HG03521 (cell line): Measurements from ENCODE around the gene ELF3.
"Not testable (repeated sequence)": the region's sequence is repeated elsewhere in the genome, so short reads cannot be mapped to it uniquely, and the experiment has no call there.

Source experiments
- ATAC-seq: cut with Tn5 transposase; IDR thresholded peaks from one replicate; pipeline ENCODE4 v1.9.1; 2021; ENCODE audit warnings: mild to moderate bottlenecking, moderate library complexity; ENCODE audit not compliant: unreplicated experiment

The ELF3 gene

GRCh38 chr1:202034149-202034682 is 23.8 kb downstream of the ELF3 start:
- ATAC-seq = no peak

- ATAC-seq = no peak
These were observed 24.5 kb downstream of the ELF3 start for GRCh38 chr1:202034683-202035462.

GRCh38 chr1:202036595-202037387 is 26.4 kb downstream of the ELF3 start:
- no peak for ATAC-seq

GRCh38 chr1:202037706-202038296 is 27.4 kb downstream of the ELF3 start:
- no peak for ATAC-seq

DNA sequence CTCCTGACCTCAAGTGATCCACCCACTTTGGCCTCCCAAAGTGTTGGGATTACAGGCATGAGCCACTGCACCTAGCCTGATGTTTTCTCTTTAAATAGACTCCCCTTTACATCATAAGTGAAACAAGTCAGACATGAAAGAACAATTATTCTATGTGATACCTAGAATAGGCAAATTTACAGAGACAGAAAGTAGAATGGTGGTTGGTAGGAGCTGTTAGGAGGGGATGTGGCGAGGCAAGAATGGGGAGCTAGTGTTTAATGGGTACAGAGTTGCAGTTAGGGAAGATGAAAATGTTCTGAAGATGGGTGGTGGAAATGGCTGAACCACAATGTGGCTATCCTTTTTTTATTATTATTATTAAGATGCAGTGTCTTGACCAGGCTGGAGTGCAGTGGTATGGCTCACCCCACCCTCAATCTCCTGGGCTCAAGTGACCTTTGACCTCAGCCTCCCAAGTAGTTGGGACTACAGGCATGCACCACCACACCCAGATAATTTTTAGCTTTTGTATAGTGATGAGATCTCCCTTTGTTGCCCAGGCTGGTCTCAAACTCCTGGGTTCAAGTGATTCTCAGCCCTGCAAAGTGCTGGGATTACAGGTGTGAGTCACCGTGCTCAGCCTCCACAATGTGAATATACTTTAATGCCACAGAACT is 28.4 kb downstream of the ELF3 start:
- ATAC-seq = peak; percentile 64

- no peak for ATAC-seq
These were observed 35.3 kb downstream of the ELF3 start for GRCh38 chr1:202045705-202046104.

DNA sequence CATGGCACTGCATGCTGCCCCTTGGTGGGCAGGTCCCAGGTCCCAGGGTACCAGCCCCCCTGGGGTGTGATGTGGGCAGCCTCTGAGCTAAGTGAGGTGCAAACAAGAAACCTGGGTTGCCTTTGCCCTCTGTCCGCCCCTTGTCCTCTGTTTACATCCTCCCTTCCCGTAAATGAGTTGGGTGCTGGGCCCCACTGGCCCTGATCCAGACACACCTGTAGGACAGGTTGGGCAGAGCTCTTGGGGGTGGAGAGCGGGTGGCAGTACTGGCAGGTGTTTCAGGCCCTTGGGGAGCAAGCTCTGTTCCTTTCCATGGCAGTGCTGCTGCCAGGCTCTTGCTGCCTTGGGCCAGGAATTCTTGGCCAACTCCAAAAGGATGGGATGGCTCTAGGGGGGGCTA is 35.8 kb downstream of the ELF3 start:
- ATAC-seq = no peak

DNA sequence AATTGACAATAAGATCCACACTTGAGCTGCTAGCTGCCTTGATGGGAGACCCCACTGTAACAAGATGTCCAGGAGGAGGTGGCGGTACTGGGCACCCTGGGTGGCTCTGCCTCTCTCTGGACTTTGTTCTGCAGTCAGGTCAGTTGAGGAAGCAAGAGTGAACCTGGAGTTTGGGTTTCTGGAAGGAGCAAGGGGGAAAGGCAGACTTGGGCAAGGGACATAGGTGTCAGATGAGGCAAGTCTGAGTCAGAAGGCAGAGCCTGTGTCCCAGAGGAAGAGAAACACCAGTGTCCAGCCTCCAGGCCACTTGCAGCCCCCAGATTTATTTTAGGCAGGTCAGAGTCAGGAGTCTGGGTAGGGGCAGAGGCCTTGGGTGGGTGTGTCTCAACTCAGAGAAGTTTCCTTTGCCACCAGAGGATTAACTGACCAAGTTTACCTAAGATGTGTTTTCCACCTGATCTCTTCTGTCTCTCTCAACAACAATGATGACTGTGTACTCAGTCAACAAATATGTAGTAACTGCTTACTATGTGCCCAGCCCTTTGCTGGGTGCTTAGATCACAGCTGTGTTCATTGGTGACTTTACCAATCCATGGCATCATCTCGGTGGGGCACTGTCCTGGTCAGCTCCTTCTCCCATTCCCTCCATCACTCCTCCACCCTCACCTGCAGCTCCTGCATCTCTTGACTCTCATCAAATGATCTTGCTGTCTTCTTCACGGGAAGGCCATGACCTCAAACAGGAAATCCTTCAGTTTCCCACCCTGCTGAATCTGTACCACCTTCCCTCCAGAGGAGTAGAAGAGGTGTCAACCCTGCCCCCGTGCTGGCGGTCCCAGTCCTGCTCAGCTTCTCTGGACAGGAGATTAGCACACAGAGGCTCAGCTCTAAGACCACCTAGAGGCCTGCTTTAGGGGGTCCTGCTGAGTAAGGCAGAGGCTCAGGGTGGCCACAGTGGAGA is 36.6 kb downstream of the ELF3 start:
- ATAC-seq = no peak

GRCh38 chr1:202047977-202048376 is 37.6 kb downstream of the ELF3 start:
- ATAC-seq = no peak

GRCh38 chr1:202049129-202049528 is 38.7 kb downstream of the ELF3 start:
- no peak for ATAC-seq

DNA sequence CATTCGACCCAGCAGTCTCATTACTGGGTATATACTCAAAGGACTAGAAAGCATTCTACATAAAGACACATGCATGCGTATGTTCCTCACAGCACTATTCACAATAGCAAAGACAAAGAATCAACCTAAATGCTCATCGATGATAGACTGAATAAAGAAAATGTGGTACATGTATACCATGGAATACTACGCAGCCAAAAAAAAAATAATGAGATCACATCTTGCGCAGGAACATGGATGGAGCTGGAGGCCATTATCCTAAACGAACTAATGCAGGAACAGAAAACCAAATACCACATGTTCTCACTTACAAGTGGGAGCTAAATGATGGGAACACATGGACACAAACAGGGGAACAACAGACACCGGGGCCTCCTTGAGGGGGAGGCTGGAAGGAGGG is 43.7 kb downstream of the ELF3 start:
- ATAC-seq = no peak

GRCh38 chr1:202054673-202055072 is 44.3 kb downstream of the ELF3 start:
- ATAC-seq = not testable (repeated sequence)

DNA sequence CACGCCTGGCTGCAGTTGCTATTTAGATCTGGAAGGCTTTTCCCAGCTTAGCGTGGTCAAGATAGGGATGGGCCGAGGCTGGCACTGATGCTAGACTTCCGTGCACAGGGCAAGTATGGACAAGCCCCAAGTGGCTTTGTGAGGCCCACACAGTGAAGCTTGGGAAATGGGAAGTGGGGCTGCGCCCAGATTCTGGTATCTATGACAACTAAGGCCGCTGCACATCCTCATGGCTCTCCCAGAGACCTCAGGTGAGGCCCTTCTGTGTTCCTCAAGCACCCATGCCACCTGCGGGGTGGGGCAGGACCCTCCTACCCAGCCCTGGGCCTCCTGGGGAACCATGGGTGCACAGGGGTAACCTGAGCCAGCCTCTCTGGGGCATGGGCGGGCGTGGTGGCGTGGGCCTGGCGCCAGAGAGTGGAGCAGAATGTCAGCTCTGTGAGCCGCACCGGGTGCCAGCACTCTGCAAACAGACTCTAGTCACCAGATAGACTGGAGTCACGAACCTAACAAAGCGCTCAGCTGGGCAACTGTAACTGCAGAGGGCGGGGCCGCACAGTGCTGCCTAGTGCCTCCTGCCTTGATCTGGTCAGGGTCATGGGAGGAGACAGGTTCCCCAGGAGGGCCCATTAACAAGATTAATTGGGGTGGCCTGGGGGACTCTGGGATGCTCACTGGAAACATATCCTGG is 46.4 kb downstream of the ELF3 start:
- ATAC-seq = no peak

DNA sequence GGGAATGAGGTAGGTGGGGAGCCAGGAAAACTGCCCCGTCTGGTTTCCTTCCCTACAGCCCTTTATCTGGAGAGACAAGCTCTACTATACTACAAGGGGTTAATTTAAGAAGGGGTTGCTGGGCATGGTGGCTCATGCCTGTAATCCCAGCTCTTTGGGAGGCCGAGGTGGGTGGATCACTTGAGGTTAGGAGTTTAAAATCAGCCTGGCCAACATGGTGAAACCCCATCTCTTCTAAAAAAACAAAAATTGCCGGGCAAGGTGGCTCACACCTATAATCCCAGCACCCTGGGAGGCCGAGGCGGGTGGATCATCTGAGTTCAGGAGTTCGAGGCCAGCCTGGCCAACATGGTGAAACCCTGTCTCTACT is 46.9 kb downstream of the ELF3 start:
- ATAC-seq = not testable (repeated sequence)

- no peak for ATAC-seq
These were observed 47.9 kb downstream of the ELF3 start for GRCh38 chr1:202058001-202058908.

GRCh38 chr1:202061055-202061454 is 50.7 kb downstream of the ELF3 start:
- no peak for ATAC-seq

GRCh38 chr1:202061787-202062186 is 51.4 kb downstream of the ELF3 start:
- not testable (repeated sequence) for ATAC-seq

GRCh38 chr1:202062636-202063035 is 52.2 kb downstream of the ELF3 start:
- ATAC-seq = not testable (repeated sequence)
